GM19467 (cell line): ENCODE data around the gene TXNRD2.

Experiments
- ATAC-seq: cut with Tn5 transposase; IDR thresholded peaks from one replicate; pipeline ENCODE4 v1.9.1; 2021; ENCODE audit warnings: mild to moderate bottlenecking, moderate library complexity; ENCODE audit not compliant: unreplicated experiment

TXNRD2 gene

GRCh38 chr22:19941365-19942082 is at the start of gene TXNRD2, which contains the start of gene COMT:
TSS of gene TXNRD2 (minus strand) at chr22:19941818. CDS start at chr22:19941803, 15 bp downstream.
TSS of gene COMT (plus strand) at chr22:19941772. CDS start at chr22:19962527, 20,755 bp downstream.
- peak; percentile 69 for ATAC-seq

DNA sequence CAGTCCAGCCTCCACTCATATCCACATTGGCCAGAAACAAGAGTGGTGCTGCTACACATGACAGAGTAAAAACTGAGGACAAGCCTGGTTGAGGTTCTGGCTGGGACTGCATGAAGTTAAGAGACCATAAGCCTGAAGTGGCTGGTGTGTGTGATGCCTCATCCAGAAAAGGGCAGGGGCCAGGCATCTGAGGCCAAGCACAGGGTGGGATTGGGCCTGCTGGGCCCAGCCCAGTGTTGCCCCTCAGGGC is 49.7 kb upstream of the TXNRD2 start:
- ATAC-seq, result no peak

DNA sequence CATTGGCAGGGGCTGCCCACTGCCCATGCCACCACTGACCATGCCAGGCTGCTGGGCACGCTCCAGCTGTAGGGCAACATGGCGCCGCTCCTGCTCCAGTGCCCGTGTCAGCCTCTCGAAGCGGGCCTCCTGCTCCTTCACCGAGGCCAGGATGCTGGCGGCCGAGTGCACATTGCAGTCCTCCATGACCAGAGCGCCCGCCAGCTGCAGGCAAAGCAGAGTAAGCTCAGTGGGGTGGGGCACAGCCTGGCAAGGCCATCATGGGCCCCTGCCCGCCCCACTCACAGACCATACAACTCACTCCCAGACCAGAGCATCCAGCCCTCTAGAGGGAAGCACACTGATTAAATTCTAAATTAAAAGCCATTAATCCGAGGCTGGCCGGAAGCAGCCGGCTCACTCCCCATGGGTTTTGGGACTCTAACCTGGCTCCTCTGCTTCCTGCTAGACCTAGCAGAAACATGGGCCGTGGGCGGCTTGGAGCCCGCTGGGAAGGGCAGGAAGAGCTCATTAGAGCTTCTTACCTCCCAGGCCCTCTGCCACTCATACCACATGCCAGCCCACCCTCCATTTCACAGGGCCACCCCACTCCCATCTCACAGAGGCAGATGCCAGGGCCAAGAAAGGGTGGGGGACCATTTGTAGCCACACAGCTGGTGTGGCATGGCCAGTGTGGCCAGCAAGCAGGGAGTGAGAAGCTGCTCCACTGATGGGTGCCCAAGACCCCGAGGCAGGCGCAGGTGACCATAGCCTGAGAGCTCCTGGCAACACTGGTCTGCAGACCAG is 49.2 kb upstream of the TXNRD2 start:
- ATAC-seq, result no peak

DNA sequence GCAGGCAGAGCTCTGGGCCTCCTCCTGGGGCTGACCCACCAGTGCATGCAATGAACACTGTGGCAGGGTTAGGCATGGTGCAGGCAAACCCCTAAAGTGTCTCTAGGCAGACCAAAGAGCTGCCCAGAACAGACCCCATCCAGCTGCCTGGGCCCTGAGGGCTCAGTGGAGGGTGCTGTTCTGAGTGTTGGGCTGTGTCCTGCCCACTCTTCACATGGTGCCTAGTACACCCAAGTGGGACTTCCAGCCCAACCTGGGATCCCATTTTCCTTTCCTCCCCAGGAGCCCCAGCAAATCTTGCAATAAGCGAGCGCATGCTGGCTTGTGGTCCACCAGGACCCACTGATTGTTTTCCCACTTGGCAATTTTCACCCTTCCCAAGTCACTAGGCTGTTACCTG is 48.6 kb upstream of the TXNRD2 start:
- no peak for ATAC-seq

DNA sequence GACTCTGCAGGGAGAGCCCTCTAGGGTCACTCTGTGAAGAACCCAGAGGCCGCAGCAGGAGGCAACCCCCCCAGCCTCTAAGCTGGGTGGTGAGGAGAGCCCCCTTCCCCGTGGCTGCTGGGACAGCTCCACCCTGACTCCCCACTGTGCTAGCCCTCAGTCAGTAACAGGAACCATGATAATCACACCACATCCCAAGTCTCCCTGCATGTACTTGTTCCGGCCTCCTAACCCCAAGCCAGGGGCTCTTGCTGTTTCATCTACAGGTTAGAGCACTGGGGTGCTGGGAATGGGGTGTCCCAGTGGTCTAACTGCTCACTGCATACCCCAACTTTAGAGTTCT is 48.1 kb upstream of the TXNRD2 start:
- ATAC-seq, result no peak

GRCh38 chr22:19988965-19989724 is 47.5 kb upstream of the TXNRD2 start:
- no peak for ATAC-seq

- no peak for ATAC-seq
Observed at GRCh38 chr22:19988331-19988808, 46.8 kb upstream of the TXNRD2 start.

GRCh38 chr22:19987394-19988306 is 46.0 kb upstream of the TXNRD2 start:
- no peak for ATAC-seq

DNA sequence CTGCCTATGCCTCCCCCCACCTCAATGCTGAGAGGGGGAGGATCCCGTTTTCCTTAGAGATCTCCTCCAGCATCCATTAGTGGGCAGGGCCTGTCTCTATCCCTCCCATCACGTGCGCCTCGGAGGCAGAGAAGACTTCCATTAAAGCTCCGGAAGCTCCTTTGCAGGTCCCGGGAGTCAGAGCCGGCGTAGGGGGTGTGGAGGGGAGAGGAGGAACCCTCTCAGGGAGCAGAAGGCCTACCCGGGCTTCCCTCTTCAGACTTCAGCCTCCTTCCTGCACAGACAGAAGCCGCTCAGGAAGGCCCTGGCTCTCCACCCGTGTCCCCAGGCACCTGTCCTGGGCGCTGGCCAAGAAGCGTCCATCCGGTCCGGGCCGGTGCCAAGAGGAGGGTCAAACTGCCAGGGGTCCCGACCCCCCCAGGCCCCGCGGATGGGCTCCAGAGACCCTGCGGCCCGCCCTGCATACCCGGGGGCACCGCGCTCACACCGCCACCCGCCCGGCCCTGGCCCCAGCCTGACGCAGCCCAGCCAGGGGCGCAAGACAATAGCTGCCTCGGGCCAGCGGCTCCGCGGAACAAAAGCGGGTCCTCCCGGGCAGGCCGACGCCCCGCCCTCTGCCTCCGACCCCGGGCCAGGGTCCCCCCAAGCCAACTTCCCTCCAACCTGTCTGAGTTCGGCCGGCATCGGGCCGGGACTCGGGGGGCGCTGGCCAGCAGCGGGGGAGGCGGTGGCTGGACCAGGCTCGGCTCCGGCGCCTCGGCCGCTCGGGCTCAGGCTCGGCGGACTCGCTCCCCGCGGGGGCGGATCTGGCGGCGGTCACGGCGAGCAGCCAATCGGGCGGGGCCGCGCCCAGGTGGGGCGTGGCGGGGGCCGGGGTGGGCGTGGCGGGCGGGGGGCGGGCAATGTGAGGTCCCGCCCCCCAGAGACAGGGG is 45.1 kb upstream of the TXNRD2 start:
- ATAC-seq, result no peak

- ATAC-seq, result no peak
Observed at GRCh38 chr22:19986011-19986409, 44.4 kb upstream of the TXNRD2 start.

GRCh38 chr22:19984851-19985811 is 43.5 kb upstream of the TXNRD2 start:
- ATAC-seq, result no peak

- no peak for ATAC-seq
Observed at GRCh38 chr22:19984201-19984753, 42.7 kb upstream of the TXNRD2 start.

- ATAC-seq, result no peak
Observed at GRCh38 chr22:19983741-19984140, 42.1 kb upstream of the TXNRD2 start.

GRCh38 chr22:19982991-19983578 is 41.5 kb upstream of the TXNRD2 start:
- no peak for ATAC-seq

DNA sequence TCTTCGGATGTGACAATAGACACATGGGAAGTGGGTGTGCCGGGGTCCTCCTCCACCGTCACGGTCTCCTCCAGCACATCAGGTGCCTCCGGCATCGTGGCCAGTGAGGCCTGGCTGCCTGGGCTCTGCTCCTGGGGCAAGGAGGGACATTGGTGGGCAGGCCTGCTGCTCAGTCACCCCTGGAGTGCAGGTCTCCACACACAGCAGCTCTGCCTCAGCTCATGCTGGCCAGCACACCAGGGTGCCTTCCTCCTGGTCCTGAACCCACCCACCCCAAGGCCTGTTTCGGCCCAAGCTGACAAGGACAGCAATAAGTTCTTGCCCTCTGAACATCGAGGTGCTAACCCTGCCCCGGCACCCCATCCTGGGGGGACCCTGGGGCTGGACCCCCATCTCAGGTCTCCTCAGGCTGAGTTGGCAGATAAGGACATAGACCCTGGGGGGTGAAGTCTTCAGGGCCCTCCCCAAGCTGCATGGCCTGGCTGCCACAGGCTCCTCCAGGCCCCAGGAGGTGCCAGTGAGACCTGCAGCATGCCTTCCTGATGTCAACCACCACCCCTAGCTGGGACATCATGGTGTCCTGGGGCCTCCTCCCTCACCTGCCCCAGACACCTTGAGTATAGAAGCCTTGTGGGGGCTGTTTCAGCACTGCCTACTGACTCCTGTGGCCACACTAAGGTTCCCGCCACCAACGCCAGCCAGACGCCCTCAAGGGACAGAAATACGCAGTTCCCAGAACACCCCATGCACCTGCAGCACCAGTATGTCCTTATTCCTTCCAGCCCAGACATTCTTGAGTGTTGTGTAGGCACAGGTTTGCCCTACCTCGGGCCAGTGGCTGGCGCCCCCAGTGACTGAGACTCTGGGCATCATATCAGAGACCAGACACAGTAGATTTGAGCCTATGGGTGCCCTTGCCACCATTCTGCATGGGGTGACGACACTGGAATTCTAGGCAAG is 40.6 kb upstream of the TXNRD2 start:
- no peak for ATAC-seq

DNA sequence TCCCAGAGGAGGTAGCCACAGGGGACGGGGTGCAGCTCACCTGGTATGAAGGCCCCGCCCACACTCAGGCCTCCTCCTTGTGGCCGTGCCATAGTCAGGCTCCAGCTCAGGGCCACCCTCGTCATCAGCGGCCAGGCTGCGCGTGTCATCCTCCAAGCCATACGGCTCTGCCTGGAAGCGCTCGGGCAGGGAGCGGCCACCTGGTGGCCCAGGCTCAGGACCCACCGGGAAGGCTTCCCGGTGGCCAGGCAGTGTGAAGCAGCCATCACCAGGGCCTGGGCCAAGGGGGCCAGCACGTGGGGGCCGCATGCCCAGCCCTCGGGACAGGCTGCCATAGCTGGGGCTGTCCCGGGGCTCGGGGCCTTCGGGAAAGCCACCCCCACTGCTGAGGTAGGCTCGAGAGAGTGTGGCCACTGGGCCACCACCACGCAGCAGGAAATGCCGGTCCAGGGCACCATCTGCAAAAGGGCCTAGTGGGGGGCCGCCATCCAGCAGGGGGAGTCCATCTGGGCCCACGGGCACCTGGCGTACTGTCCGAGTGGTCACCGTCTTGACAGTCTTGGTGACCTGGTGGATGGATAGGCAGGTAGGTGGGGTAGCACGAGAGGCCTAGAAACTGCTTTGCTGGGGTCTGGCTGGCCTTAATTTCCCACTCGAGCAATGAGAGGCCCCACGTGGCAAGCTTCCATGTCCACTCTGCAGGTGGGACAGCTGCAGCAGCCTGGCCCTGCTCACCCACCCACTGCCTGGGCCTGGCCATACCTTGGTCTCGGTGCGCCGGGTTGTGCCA is 39.7 kb upstream of the TXNRD2 start:
- no peak for ATAC-seq
